ENCODE results near the gene WDR44. TPM values are rescaled to one million over a fixed set of nuclear protein-coding genes. Genes with fewer than 3 reads are reported as not detected.
"Not testable (repeated sequence)": the region's sequence is repeated elsewhere in the genome, so short reads cannot be mapped to it uniquely, and the experiment has no call there.

The WDR44 gene, protein sequence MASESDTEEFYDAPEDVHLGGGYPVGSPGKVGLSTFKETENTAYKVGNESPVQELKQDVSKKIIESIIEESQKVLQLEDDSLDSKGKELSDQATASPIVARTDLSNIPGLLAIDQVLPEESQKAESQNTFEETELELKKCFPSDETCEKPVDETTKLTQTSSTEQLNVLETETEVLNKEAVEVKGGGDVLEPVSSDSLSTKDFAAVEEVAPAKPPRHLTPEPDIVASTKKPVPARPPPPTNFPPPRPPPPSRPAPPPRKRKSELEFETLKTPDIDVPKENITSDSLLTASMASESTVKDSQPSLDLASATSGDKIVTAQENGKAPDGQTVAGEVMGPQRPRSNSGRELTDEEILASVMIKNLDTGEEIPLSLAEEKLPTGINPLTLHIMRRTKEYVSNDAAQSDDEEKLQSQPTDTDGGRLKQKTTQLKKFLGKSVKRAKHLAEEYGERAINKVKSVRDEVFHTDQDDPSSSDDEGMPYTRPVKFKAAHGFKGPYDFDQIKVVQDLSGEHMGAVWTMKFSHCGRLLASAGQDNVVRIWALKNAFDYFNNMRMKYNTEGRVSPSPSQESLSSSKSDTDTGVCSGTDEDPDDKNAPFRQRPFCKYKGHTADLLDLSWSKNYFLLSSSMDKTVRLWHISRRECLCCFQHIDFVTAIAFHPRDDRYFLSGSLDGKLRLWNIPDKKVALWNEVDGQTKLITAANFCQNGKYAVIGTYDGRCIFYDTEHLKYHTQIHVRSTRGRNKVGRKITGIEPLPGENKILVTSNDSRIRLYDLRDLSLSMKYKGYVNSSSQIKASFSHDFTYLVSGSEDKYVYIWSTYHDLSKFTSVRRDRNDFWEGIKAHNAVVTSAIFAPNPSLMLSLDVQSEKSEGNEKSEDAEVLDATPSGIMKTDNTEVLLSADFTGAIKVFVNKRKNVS
- 19.3 to 37.7 TPM (median 20.2 TPM) in 3 replicates for total RNA-seq
- long read RNA-seq, full-length matches to known transcripts: 10 of 25 reads
- long read RNA-seq, partial matches to known transcripts: 2 of 25 reads
- long read RNA-seq, other reads (novel, unspliced or antisense): 13 of 25 reads

DNA sequence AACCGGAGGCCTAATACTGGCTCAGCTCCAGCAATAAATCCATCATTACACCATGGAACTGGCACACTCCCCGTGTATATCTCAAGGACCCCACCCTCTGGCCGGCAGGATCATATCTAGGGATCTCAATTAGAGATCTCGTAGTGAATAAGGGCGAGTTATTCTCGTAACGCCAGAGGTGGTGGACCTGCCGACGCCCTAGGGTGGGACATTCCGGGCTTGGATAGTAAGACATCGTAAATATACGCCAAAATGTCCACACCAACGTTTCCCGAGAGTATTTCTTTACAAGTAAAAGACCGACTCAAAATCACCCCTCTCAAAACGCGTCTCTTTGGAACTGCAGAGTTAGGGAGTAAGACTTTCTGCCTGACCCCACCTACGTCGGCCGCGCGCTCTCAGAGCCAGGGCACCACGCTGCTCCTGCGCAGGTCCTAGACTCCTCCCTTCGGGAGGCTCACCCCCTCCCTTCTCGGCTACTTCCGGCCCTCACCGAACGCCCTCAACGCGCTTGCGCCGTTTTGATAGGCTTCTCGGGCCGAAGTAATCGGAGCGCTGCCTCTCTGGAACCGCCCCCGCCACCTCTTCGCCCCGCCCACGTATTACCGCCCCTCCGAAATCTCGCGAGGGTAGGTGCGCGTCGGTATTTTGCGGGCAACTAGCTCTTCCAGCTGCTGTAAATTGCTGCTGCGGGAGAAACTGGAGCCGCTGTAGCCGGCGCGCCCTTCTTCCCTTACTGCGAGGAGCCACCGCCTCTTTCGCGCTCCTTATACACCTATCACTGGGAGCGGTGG lies at the start of gene WDR44:
Gene WDR44, plus strand, starts transcription at position 643 of the 794 bp plus-strand sequence. CDS start 398 bp downstream, outside the sequence.
- H3K4me1 Mint-ChIP-seq (ENCODE audit: low read depth): peaks cover 39% of the 10 kb centered on the region
- no peaks in the 10 kb centered on the region for H3K9me3 Mint-ChIP-seq (ENCODE audit: low read depth)
- no peaks in the 10 kb centered on the region for H3K27me3 Mint-ChIP-seq (ENCODE audit: low read depth)
- H3K27ac Mint-ChIP-seq (ENCODE audit: unreplicated experiment): peak within 1 kb of the TSS; percentile 98
- DNase-seq (ENCODE audit: low spot score): peak; percentile 99
- TF ChIP-seq, protein P1, sequence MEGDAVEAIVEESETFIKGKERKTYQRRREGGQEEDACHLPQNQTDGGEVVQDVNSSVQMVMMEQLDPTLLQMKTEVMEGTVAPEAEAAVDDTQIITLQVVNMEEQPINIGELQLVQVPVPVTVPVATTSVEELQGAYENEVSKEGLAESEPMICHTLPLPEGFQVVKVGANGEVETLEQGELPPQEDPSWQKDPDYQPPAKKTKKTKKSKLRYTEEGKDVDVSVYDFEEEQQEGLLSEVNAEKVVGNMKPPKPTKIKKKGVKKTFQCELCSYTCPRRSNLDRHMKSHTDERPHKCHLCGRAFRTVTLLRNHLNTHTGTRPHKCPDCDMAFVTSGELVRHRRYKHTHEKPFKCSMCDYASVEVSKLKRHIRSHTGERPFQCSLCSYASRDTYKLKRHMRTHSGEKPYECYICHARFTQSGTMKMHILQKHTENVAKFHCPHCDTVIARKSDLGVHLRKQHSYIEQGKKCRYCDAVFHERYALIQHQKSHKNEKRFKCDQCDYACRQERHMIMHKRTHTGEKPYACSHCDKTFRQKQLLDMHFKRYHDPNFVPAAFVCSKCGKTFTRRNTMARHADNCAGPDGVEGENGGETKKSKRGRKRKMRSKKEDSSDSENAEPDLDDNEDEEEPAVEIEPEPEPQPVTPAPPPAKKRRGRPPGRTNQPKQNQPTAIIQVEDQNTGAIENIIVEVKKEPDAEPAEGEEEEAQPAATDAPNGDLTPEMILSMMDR (IDR thresholded peaks at IDR 0.05): no peak
- H3K4me3 Mint-ChIP-seq (ENCODE audit: unreplicated experiment): peak within 1 kb of the TSS; percentile 97
- H3K36me3 Mint-ChIP-seq (ENCODE audit: low read depth): no peaks in the 10 kb centered on the region

DNA sequence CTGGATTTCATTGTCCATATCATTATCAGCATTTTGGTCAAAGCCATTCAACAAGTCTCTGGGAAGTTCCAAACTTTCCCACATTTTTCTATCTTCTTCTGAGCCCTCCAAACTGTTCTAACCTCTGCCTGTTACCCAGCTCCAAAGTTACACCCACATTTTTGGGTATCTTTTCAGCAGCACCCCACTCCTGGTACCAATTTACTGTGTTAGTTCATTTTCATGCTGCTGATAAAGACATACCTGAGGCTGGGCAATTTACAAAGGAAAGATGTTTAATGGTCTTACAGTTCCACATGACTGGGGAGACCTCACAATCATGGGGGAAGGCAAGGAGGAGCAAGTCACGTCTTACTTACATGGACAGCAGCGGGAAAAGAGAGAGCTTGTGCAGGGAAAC lies 40.1 kb upstream of the WDR44 start:
- H3K27me3 Mint-ChIP-seq (ENCODE audit: low read depth); H3K4me3 Mint-ChIP-seq (ENCODE audit: unreplicated experiment); DNase-seq (ENCODE audit: low spot score); H3K27ac Mint-ChIP-seq (ENCODE audit: unreplicated experiment); H3K36me3 Mint-ChIP-seq (ENCODE audit: low read depth); H3K4me1 Mint-ChIP-seq (ENCODE audit: low read depth): not testable (repeated sequence)
- H3K9me3 Mint-ChIP-seq (ENCODE audit: low read depth): peaks cover 31% of the 10 kb centered on the region

DNA sequence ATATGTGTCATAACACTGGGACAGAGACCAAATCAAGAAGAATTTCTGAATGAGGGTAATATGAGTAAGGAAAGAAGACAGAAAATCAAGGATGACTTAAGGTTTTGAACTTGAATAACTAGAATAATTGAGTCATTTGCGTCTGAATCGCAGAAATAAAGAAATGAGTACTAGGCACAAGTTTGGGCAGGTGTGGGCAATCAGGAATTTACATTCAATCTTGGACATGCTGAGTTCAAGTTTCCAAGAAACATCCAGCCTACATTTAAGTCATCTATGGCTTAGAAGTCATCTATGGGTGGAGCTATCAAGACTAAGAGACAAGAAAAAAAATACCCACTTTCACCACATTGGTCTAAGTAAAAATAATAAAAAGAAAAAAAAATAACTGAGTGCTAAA lies 30.4 kb upstream of the WDR44 start:
- Mint-ChIP-seq H3K4me1 (ENCODE audit: low read depth) (no peaks in the 10 kb centered on the region), H3K36me3 (ENCODE audit: low read depth) (no peaks in the 10 kb centered on the region), H3K9me3 (ENCODE audit: low read depth) (peaks cover 5% of the 10 kb centered on the region), H3K4me3 (ENCODE audit: unreplicated experiment) (no peak overlapping the region), H3K27me3 (ENCODE audit: low read depth) (peaks cover 14% of the 10 kb centered on the region), H3K27ac (ENCODE audit: unreplicated experiment) (no peak overlapping the region)
- TF ChIP-seq, protein P1 (IDR thresholded peaks at IDR 0.05): no peak
- DNase-seq (ENCODE audit: low spot score): no peak

DNA sequence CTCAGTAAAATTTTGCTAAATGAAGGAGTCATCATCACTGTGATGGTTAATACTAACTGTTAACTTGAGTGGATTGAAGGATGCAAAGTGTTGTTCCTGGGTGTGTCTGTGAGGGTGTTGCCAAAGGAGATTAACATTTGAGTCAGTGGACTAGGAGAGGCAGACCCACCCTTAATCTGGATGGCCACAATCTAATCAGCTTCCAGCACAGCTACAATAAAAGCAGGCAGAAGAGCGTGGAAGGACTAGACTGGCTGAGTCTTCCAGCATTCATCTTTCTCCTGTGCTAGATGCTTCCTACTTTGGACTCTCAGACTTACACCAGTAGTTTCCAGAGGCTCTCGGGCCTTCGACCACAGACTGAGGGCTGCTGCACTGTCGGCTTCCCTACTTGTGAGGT lies 21.3 kb upstream of the WDR44 start:
- H3K4me1 Mint-ChIP-seq (ENCODE audit: low read depth): no peaks in the 10 kb centered on the region
- no peaks in the 10 kb centered on the region for H3K9me3 Mint-ChIP-seq (ENCODE audit: low read depth)
- TF ChIP-seq, protein P1 (IDR thresholded peaks at IDR 0.05): no peak

DNA sequence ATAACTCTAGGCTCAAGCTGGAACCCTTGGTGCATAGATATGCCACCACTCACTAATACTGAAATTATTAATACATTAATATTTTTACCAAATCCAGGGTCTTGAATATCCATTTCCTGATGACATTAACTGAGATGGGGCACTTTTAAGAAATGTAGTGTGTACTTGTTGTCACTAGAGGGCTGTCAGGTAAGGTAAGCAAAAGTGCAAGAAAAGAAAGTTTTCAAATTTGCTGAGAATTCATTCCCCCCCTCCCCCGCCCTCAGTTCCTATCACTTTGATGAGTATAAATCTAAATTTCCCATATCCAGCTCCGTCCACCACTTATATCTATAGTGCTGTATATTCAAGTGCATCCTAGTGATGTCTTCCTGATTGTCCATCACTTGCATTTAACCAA lies 20.5 kb upstream of the WDR44 start:
- Mint-ChIP-seq H3K36me3 (ENCODE audit: low read depth) (no peaks in the 10 kb centered on the region), H3K9me3 (ENCODE audit: low read depth) (no peaks in the 10 kb centered on the region), H3K27ac (ENCODE audit: unreplicated experiment) (no peak overlapping the region), H3K4me3 (ENCODE audit: unreplicated experiment) (no peak overlapping the region), H3K27me3 (ENCODE audit: low read depth) (peaks cover 11% of the 10 kb centered on the region), H3K4me1 (ENCODE audit: low read depth) (no peaks in the 10 kb centered on the region)
- TF ChIP-seq, protein P1 (IDR thresholded peaks at IDR 0.05): peak; percentile 66
- DNase-seq (ENCODE audit: low spot score): no peak

More for the DNA sequence above, 21.3 kb upstream of the WDR44 start:
- no peak overlapping the region for H3K27ac Mint-ChIP-seq (ENCODE audit: unreplicated experiment)
- no peaks in the 10 kb centered on the region for H3K36me3 Mint-ChIP-seq (ENCODE audit: low read depth)
- DNase-seq (ENCODE audit: low spot score): no peak
- peaks cover 11% of the 10 kb centered on the region for H3K27me3 Mint-ChIP-seq (ENCODE audit: low read depth)
- no peak overlapping the region for H3K4me3 Mint-ChIP-seq (ENCODE audit: unreplicated experiment)
